ENCODE data around the gene LIPC.

The LIPC gene

DNA sequence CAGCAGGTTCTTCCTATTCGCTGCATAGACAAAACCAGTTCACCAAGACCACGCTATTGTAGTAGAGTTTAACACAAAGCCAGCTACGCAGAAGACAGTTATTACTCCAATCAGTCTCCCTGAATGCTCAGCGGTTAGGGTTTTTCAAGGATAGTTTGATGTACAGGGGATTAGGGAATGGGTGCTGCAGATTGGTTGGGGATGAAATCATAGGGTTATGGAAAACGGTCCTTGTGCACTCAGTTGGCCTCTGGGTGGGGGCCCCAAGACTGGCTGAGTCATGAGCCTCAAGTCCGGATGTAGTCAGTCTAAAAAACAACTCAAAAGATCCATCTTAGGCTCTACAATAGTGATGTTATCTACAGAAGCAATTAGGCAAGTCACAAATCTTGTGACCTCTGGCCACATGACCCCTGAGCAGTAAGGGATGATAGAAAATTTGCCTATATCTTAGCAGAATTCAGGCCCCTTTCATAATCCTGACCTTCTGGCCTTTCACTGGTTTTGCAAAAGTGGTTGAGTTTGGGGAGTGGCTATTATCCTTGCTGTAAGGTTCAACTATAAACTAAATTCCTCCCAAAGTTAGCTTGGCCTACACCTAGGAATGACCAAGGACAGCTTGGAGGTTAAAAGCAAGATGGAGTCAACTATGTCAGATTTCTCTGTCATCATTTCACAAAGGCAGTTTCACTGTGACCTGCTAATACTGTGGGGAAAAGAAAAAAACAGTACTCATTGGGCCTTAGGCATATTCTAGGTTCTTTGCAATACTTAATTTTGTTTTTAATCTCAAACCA, 57.7 kb downstream of the LIPC start:
- Histone ChIP-seq H3K36me3 (ENCODE audit: insufficient read depth, low read length) (no peaks in the 10 kb centered on the region), H3K4me3 (ENCODE audit: low read length) (no peak overlapping the region), H3K27me3 (ENCODE audit: insufficient read depth, low read length) (no peaks in the 10 kb centered on the region), H3K27ac (ENCODE audit: low read depth, low read length) (no peak overlapping the region), H3K4me1 (ENCODE audit: insufficient read depth, low read length) (no peaks in the 10 kb centered on the region), H3K9ac (ENCODE audit: low read depth, low read length) (no peak overlapping the region), H3K9me3 (ENCODE audit: insufficient read depth, low read depth, low read length) (0 out of 2 replicates have a peak, but pooled peaks cover 8% of the 10 kb centered on the region)
- 98% methylated on average over 6 of the region's 6 CpGs for WGBS

DNA sequence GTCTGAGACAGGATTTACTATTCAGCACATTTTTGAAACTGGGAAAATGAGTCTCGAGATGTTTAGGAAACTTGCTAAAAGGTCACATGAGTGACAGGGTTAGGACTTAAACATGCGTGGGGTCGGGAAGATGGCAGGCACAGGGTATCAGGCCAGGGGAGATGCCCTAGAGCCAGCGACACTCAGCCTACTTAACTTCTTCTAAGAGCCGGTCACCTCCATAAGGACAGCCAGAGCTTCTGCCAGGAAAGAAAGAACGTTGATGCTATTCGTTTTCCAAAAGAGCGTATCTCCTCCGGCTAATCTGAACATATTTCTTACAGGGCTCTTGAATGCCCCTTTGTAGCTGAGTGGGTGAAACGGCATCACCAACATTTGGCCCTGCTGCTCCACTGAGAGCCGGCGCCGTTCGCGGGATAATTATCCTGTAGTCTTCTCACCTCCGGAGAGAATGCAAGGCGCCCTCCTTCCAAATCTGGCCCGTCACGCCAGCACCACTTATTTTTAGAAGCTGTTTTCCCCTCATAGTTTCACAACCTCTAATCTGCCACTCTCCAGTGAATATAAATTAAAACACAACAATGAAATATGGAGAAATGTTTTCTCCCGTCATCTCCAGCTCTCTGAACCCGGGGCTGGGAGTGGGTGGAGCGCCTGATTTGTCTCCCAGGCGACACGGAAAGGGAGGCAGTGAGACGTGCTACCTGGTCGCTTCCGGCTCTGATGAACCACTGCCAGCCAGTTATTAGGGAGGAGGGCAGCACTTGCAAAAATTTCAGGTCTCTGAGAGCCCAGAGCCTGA, 58.5 kb downstream of the LIPC start:
- 95% methylated on average over 27 of the region's 27 CpGs for WGBS
- Histone ChIP-seq H3K9ac (ENCODE audit: low read depth, low read length) (no peak overlapping the region), H3K4me3 (ENCODE audit: low read length) (no peak overlapping the region), H3K4me1 (ENCODE audit: insufficient read depth, low read length) (no peaks in the 10 kb centered on the region), H3K27ac (ENCODE audit: low read depth, low read length) (no peak overlapping the region), H3K36me3 (ENCODE audit: insufficient read depth, low read length) (no peaks in the 10 kb centered on the region), H3K9me3 (ENCODE audit: insufficient read depth, low read depth, low read length) (0 out of 2 replicates have a peak, but pooled peaks cover 8% of the 10 kb centered on the region), H3K27me3 (ENCODE audit: insufficient read depth, low read length) (no peaks in the 10 kb centered on the region)

DNA sequence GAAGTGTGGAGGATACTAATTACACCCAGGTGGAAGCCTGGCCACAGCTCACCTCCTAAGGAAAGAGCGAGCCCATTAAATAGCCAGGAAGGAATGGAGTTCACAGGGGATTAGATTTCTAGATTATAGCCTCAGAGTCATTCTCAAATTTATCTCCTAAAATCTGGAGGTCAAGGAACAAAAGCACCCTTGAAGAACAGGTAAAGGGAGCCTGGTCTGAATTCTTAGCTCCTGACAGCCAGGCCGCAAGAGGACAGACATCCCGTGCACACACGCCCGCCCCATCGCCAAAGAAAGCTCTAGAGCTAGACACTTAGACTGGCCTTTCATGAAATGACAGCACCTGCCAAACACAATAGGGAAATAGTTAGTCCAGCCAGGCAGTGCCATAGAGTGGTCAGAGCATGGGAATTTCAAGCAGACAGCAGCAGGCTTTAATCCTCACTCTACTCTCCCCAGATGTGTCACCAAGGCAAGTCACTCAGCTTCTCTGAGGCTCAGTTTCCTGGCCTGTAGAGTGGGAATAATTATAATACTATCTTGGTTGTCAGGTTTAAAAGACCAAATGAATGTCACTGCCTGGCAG, 59.2 kb downstream of the LIPC start:
- H3K27ac ChIP-seq (ENCODE audit: low read depth, low read length): no peak overlapping the region
- no peak overlapping the region for H3K9ac ChIP-seq (ENCODE audit: low read depth, low read length)
- no peaks in the 10 kb centered on the region for H3K36me3 ChIP-seq (ENCODE audit: insufficient read depth, low read length)
- no peak overlapping the region for H3K4me3 ChIP-seq (ENCODE audit: low read length)
- no peaks in the 10 kb centered on the region for H3K4me1 ChIP-seq (ENCODE audit: insufficient read depth, low read length)
- no peaks in the 10 kb centered on the region for H3K27me3 ChIP-seq (ENCODE audit: insufficient read depth, low read length)
- H3K9me3 ChIP-seq (ENCODE audit: insufficient read depth, low read depth, low read length): 0 out of 2 replicates have a peak, but pooled peaks cover 8% of the 10 kb centered on the region
- 95% methylated on average over 6 of the region's 6 CpGs for WGBS

DNA sequence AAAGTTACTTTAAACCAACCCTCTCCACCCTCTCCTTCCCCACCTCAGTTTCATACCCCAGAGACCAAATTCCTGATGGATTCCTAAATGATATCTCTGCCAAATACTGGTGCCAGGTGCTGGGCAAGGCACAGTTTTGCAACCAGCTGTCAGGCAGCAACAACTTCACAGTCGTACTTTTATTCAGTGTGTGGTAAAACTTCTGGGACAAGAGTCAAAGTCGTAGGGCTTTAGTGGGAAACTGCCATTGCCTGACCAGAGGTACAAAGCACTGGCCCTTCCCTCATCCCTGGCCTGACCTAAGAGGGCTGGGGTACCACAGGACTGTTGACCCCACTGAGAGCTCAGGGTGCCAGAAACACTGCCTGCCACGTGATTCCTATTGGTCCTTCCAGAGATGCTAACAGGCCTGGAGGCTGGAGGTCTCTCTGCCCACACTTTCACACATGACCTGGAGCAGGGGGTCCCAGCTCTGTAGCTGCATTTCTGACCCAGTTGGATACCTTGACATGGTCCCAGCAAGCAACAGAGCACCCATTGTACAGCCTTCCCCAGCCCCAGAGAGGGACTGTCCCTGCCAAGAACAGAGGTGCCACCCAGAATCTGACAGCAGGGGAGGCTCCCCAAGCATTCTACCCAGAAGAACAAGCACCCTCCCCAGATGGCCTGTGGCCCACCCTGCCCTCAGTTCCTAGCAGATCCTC, 59.9 kb downstream of the LIPC start:
- Histone ChIP-seq H3K4me3 (ENCODE audit: low read length) (no peak overlapping the region), H3K4me1 (ENCODE audit: insufficient read depth, low read length) (no peaks in the 10 kb centered on the region), H3K9me3 (ENCODE audit: insufficient read depth, low read depth, low read length) (0 out of 2 replicates have a peak, but pooled peaks cover 8% of the 10 kb centered on the region), H3K27me3 (ENCODE audit: insufficient read depth, low read length) (no peaks in the 10 kb centered on the region), H3K9ac (ENCODE audit: low read depth, low read length) (no peak overlapping the region), H3K36me3 (ENCODE audit: insufficient read depth, low read length) (no peaks in the 10 kb centered on the region), H3K27ac (ENCODE audit: low read depth, low read length) (no peak overlapping the region)
- WGBS: 93% methylated on average over 3 of the region's 3 CpGs

DNA sequence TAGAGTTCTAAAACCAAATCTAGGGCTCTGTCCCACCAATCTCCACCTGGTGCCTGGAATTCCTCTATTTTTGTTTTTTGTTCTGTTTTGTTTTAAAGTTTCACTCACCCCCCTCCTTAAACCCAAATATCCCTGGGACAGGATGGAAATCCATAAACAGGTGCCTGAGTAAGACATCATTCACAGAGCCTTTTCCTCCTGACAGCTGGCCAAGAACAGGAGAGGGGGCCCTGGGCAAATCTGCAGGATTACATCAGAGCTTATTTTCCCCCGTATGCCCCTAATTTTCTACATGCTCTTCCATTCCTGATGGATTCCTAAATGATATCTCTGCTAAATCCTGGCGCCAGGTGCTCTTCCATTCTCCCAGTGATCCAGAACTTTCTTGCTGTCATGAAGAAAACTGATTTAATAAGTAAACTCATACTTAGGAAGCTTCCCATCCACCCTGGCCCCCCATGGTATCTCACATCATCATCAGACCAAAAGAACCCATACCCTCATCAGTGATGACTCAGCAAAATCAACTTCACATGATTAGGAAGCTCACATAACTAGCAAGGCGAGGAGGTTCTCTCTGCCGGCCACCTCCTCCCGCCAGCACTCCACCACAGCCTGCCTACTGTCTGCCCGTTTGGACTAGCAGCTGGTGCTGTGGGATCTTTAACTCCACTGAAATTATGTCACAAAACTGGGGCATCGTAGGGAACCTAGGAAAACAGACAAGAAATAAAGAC, 61.0 kb downstream of the LIPC start:
- Histone ChIP-seq H3K4me1 (ENCODE audit: insufficient read depth, low read length) (no peaks in the 10 kb centered on the region), H3K27me3 (ENCODE audit: insufficient read depth, low read length) (no peaks in the 10 kb centered on the region), H3K9ac (ENCODE audit: low read depth, low read length) (no peak overlapping the region), H3K27ac (ENCODE audit: low read depth, low read length) (no peak overlapping the region), H3K9me3 (ENCODE audit: insufficient read depth, low read depth, low read length) (0 out of 2 replicates have a peak, but pooled peaks cover 8% of the 10 kb centered on the region), H3K4me3 (ENCODE audit: low read length) (no peak overlapping the region), H3K36me3 (ENCODE audit: insufficient read depth, low read length) (no peaks in the 10 kb centered on the region)
- WGBS: 92% methylated on average over 7 of the region's 7 CpGs

DNA sequence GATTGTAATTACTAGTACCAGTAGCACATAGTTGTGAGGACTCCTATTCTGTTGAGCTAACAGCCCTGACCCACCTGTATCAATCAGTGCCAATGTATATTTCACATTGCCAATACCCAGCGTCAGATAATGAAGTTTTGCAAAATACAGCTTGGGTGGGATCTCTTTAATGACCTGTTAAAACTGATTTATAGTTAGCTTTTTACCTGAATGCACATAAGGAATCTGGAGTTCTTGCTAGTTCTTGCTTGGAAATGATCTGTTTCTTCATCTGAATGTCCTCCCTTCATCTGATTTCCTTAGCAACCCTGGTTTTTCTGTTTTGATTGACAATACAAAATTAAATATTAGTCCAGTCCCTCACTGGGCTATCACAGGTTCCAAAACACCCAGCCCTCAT, 62.8 kb downstream of the LIPC start:
- Histone ChIP-seq H3K27ac (ENCODE audit: low read depth, low read length) (no peak overlapping the region), H3K9me3 (ENCODE audit: insufficient read depth, low read depth, low read length) (0 out of 2 replicates have a peak, but pooled peaks cover under 1% of the 10 kb centered on the region), H3K4me3 (ENCODE audit: low read length) (no peak overlapping the region), H3K4me1 (ENCODE audit: insufficient read depth, low read length) (no peaks in the 10 kb centered on the region), H3K27me3 (ENCODE audit: insufficient read depth, low read length) (no peaks in the 10 kb centered on the region), H3K9ac (ENCODE audit: low read depth, low read length) (no peak overlapping the region), H3K36me3 (ENCODE audit: insufficient read depth, low read length) (no peaks in the 10 kb centered on the region)
- WGBS: 92% methylated on average over 1 of the region's 1 CpG

DNA sequence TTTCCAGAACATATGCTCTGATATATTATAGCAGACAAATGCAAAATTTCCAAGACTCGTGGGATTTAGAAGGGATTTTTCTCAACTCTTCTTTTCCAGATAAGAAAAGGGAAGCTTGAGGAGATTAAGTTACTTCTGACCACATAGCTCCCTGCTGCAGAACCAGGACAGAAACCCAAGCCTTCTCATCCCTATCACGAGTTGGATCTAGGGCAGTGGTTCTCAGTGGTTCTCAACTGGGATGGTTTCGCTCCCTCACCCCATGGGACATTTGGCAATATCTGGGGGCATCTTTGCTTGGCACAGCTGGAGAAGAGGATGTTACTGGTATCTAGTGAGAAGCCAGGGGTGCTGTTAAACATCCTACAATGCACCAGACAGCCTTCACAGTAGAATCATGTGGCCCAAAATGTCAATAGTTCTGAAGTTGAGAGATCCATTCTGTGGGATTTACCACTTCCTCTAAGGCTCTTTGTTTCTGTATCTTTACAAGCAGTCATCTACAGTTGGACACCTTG, 64.2 kb downstream of the LIPC start:
- Histone ChIP-seq H3K9me3 (ENCODE audit: insufficient read depth, low read depth, low read length) (no peaks in the 10 kb centered on the region), H3K9ac (ENCODE audit: low read depth, low read length) (no peak overlapping the region), H3K36me3 (ENCODE audit: insufficient read depth, low read length) (no peaks in the 10 kb centered on the region), H3K4me3 (ENCODE audit: low read length) (no peak overlapping the region), H3K4me1 (ENCODE audit: insufficient read depth, low read length) (no peaks in the 10 kb centered on the region), H3K27me3 (ENCODE audit: insufficient read depth, low read length) (no peaks in the 10 kb centered on the region), H3K27ac (ENCODE audit: low read depth, low read length) (no peak overlapping the region)
- 92% methylated on average over 2 of the region's 3 CpGs for WGBS

DNA sequence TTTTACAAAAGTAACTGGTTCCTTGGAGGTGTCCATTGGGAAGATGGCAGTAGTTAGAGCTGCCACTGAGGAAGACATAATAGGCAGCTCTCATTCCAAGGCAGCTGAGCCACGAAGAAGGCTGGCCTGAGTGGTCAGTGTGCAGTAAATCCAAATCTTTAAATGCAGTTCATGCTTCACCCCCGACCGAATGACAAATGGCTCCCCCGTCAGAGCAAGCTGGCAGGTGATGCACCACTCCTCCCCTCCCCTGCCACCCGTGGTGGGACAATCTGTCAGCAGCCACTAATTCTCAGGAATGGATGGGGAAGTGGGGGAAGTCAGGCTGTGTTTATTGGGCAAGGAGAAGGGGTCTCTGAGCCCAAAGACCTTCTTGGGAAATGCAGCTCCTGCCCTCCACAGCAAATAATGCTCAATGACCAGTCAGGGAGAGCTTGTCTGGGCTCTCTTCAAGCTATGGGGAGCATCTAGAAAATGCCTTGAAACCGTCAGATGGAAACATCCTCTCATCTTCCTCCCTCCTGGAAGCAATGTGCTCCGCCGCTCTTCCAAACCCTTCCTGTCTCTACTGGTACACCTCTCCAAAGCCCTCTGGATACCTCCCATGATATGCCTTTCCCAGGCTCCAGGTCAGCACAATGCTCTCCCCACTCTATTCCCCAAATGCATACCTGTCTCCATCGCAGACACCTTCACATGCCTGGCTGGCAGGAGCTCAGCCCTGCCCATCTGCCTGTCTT, 65.4 kb downstream of the LIPC start:
- Histone ChIP-seq H3K27me3 (ENCODE audit: insufficient read depth, low read length) (no peaks in the 10 kb centered on the region), H3K27ac (ENCODE audit: low read depth, low read length) (no peak overlapping the region), H3K9ac (ENCODE audit: low read depth, low read length) (no peak overlapping the region), H3K9me3 (ENCODE audit: insufficient read depth, low read depth, low read length) (no peaks in the 10 kb centered on the region), H3K4me1 (ENCODE audit: insufficient read depth, low read length) (no peaks in the 10 kb centered on the region), H3K36me3 (ENCODE audit: insufficient read depth, low read length) (no peaks in the 10 kb centered on the region), H3K4me3 (ENCODE audit: low read length) (no peak overlapping the region)
- WGBS: 88% methylated on average over 9 of the region's 9 CpGs

DNA sequence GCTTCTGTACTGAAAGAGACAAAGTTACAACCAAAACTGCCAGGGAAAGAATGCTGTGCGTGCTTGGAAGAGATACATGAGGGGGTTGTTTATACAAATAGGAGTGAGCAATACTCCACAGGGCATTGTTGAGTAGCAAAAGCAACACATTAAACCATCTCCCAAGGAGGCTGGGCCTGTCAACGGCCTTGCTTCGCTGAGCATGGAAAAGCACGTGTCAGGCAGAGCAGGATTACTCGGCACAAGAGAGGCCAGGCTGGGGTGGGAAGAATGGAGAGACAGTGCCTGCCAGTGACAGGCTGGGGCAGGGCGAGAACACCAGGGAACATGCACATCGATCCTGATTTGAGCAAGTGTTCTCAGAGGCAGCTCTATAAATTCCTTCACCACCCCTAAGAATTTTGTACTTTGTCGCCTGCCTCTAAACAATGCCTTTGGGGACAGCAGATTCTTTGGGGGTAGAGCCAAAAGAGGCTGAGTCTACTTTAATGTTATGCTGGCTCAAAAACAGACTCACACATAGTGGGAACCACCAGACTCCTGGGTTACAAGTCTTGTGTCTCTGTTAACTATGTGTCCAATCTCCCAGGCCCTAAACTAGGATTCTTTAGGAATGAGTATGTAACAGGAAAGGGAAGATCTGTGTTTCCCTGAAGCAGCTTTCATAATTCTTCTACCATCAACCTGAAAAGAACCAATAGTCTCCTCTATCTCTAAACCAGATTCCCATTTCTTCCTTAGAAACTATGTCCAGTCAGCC, 67.2 kb downstream of the LIPC start:
- H3K4me1 ChIP-seq (ENCODE audit: insufficient read depth, low read length): no peaks in the 10 kb centered on the region
- WGBS: 79% methylated on average over 7 of the region's 8 CpGs
- H3K27me3 ChIP-seq (ENCODE audit: insufficient read depth, low read length): no peaks in the 10 kb centered on the region
- no peaks in the 10 kb centered on the region for H3K9me3 ChIP-seq (ENCODE audit: insufficient read depth, low read depth, low read length)
- H3K27ac ChIP-seq (ENCODE audit: low read depth, low read length): no peak overlapping the region
- H3K9ac ChIP-seq (ENCODE audit: low read depth, low read length): no peak overlapping the region
- H3K4me3 ChIP-seq (ENCODE audit: low read length): no peak overlapping the region
- H3K36me3 ChIP-seq (ENCODE audit: insufficient read depth, low read length): no peaks in the 10 kb centered on the region

Data from HUES64 (cell line).